Measurements from ENCODE around the gene NCKAP5. TPM values are rescaled to one million over a fixed set of nuclear protein-coding genes. Genes with fewer than 3 reads are reported as not detected.

Gene NCKAP5
- total and polyA plus RNA-seq, 4 donors = 0.57 to 2.8 (median 2.4) TPM

- H3K4me1 ChIP-seq (ENCODE audit: control insufficient read depth in 4 of 4, insufficient read depth in 4 of 4, low read length in 3 of 4) = no peaks in the 10 kb centered on the region
- no peaks in the 10 kb centered on the region for H3K27me3 ChIP-seq (ENCODE audit: control insufficient read depth in 4 of 4, insufficient read depth in 4 of 4, low read length in 3 of 4)
- H3K27ac ChIP-seq (ENCODE audit: low read depth in 1 of 2, low read length in 2 of 2) = no peak overlapping the region
- DNase-seq (ENCODE audit: low spot score) = no peak
- WGBS = 97% methylated on average over 1 of the region's 1 CpG
- no peak overlapping the region for H3K4me3 ChIP-seq (ENCODE audit: low read depth in 1 of 3, low read length in 3 of 3)
- H3K9ac ChIP-seq (ENCODE audit: low read depth in 1 of 2, low read length in 2 of 2) = no peak overlapping the region
- TF ChIP-seq EGR1 (IDR thresholded peaks at IDR 0.05; ENCODE audit: low read depth in 2 of 2) (no peak), HNF4A (conservative IDR thresholded peaks at IDR 0.05) (no peak)
- no peaks in the 10 kb centered on the region for H3K36me3 ChIP-seq (ENCODE audit: control insufficient read depth in 4 of 4, insufficient read depth in 3 of 4, low read depth in 1 of 4, low read length in 3 of 4)
- H3K9me3 ChIP-seq (ENCODE audit: control insufficient read depth in 4 of 4, low read length in 3 of 4) = no peaks in the 10 kb centered on the region
Measured at GRCh38 chr2:133123393-133123792, 444.9 kb downstream of the NCKAP5 start.

DNA sequence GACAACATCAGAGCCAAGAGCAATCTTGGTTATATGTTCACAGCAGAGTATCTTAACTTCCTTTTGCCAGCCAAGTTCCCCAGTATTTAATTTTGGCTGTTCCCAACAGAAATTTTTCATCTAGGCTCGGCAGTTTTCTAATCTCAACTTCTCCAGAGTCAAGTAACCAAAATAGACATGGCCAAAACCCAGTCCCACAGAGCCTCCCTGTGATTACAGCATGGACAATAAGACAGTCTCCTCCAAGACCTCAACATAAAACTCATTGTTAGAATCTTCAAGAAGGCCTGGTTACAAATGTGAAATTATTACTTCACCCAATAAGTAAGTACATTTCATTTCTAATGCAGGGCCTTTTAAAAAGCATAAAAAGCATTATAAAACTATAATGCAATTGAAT lies 445.7 kb downstream of the NCKAP5 start:
- no peaks in the 10 kb centered on the region for H3K9me3 ChIP-seq (ENCODE audit: control insufficient read depth in 4 of 4, low read length in 3 of 4)

DNA sequence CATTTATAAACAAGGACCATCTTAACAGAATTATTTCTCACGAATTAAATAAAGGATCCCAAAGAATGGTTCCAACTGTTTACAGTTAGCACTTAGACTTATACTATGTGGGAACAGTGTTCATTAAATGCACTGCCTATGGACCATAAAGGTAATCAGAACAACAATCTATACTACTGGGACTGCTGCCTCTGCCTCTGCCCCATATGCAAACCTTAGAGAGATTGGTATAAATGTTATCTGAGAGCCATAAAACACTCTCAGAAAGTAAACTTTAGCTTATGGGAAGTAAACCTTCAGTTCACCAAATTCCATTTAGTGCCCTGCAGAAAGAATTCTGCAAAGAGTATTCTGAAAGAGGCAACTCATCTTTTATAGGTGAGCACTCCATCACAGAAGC lies 448.0 kb downstream of the NCKAP5 start:
- H3K9me3 ChIP-seq (ENCODE audit: control insufficient read depth in 4 of 4, low read length in 3 of 4) = no peaks in the 10 kb centered on the region
- H3K9ac ChIP-seq (ENCODE audit: low read depth in 1 of 2, low read length in 2 of 2) = no peak overlapping the region
- no peak overlapping the region for H3K4me3 ChIP-seq (ENCODE audit: low read depth in 1 of 3, low read length in 3 of 3)
- no peak for DNase-seq (ENCODE audit: low spot score)
- 72% methylated on average over 1 of the region's 1 CpG for WGBS
- no peaks in the 10 kb centered on the region for H3K27me3 ChIP-seq (ENCODE audit: control insufficient read depth in 4 of 4, insufficient read depth in 4 of 4, low read length in 3 of 4)
- no peaks in the 10 kb centered on the region for H3K4me1 ChIP-seq (ENCODE audit: control insufficient read depth in 4 of 4, insufficient read depth in 4 of 4, low read length in 3 of 4)
- no peaks in the 10 kb centered on the region for H3K36me3 ChIP-seq (ENCODE audit: control insufficient read depth in 4 of 4, insufficient read depth in 3 of 4, low read depth in 1 of 4, low read length in 3 of 4)
- no peak overlapping the region for H3K27ac ChIP-seq (ENCODE audit: low read depth in 1 of 2, low read length in 2 of 2)
- TF ChIP-seq RAD21 (IDR thresholded peaks at IDR 0.05) = no peak
- no peak for TF ChIP-seq NR2F2 (IDR thresholded peaks at IDR 0.05)
- TF ChIP-seq GABPA (IDR thresholded peaks at IDR 0.05 in 1 of 2, conservative IDR thresholded peaks at IDR 0.05 in 1 of 2) = no peak
- TF ChIP-seq YY1 (IDR thresholded peaks at IDR 0.05) = no peak
- TF ChIP-seq FOXA2 (IDR thresholded peaks at IDR 0.05) = no peak
- no peak for TF ChIP-seq TAF1 (conservative IDR thresholded peaks at IDR 0.05)
- TF ChIP-seq SP1 (IDR thresholded peaks at IDR 0.05) = no peak
- TF ChIP-seq REST (IDR thresholded peaks at IDR 0.05) = no peak
- TF ChIP-seq HNF4A (conservative IDR thresholded peaks at IDR 0.05) = no peak
- TF ChIP-seq, protein P1, sequence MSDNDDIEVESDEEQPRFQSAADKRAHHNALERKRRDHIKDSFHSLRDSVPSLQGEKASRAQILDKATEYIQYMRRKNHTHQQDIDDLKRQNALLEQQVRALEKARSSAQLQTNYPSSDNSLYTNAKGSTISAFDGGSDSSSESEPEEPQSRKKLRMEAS (IDR thresholded peaks at IDR 0.05) = no peak
- no peak for TF ChIP-seq FOXA1 (IDR thresholded peaks at IDR 0.05)

More for the DNA sequence above, 445.7 kb downstream of the NCKAP5 start:
- 71% methylated on average over 1 of the region's 1 CpG for whole genome bisulfite sequencing
- no peak for TF ChIP-seq JUND (IDR thresholded peaks at IDR 0.05)
- no peak for TF ChIP-seq EGR1 (IDR thresholded peaks at IDR 0.05; ENCODE audit: low read depth in 2 of 2)
- TF ChIP-seq YY1 (IDR thresholded peaks at IDR 0.05) = no peak
- no peak for TF ChIP-seq NR2F2 (IDR thresholded peaks at IDR 0.05)
- TF ChIP-seq CTCF (IDR thresholded peaks at IDR 0.05; ENCODE audit: low read depth, low read length, missing input control) = no peak
- TF ChIP-seq, protein P2, sequence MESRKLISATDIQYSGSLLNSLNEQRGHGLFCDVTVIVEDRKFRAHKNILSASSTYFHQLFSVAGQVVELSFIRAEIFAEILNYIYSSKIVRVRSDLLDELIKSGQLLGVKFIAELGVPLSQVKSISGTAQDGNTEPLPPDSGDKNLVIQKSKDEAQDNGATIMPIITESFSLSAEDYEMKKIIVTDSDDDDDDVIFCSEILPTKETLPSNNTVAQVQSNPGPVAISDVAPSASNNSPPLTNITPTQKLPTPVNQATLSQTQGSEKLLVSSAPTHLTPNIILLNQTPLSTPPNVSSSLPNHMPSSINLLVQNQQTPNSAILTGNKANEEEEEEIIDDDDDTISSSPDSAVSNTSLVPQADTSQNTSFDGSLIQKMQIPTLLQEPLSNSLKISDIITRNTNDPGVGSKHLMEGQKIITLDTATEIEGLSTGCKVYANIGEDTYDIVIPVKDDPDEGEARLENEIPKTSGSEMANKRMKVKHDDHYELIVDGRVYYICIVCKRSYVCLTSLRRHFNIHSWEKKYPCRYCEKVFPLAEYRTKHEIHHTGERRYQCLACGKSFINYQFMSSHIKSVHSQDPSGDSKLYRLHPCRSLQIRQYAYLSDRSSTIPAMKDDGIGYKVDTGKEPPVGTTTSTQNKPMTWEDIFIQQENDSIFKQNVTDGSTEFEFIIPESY (IDR thresholded peaks at IDR 0.05) = no peak
- no peak for TF ChIP-seq RAD21 (IDR thresholded peaks at IDR 0.05)
- no peak for TF ChIP-seq GABPA (IDR thresholded peaks at IDR 0.05 in 1 of 2, conservative IDR thresholded peaks at IDR 0.05 in 1 of 2)
- H3K27me3 ChIP-seq (ENCODE audit: control insufficient read depth in 4 of 4, insufficient read depth in 4 of 4, low read length in 3 of 4) = no peaks in the 10 kb centered on the region
- H3K9ac ChIP-seq (ENCODE audit: low read depth in 1 of 2, low read length in 2 of 2) = no peak overlapping the region
- no peak overlapping the region for H3K27ac ChIP-seq (ENCODE audit: low read depth in 1 of 2, low read length in 2 of 2)
- no peak overlapping the region for H3K4me3 ChIP-seq (ENCODE audit: low read depth in 1 of 3, low read length in 3 of 3)
- H3K4me1 ChIP-seq (ENCODE audit: control insufficient read depth in 4 of 4, insufficient read depth in 4 of 4, low read length in 3 of 4) = no peaks in the 10 kb centered on the region
- no peak for DNase-seq (ENCODE audit: low spot score)
- no peaks in the 10 kb centered on the region for H3K36me3 ChIP-seq (ENCODE audit: control insufficient read depth in 4 of 4, insufficient read depth in 3 of 4, low read depth in 1 of 4, low read length in 3 of 4)
